Fibroblast of lung (primary cell): ENCODE measurements around the gene ALPP.

ENCODE experiments used
- EZH2 ChIP-seq: IDR thresholded peaks from 2 replicates; pipeline ENCODE4 v1.5.1; 2012; ENCODE audit warnings: low read length, control low read depth, mild to moderate bottlenecking; ENCODE audit errors: missing control alignments
- TF ChIP-seq, protein P1 (sequence below), 2 donors: IDR thresholded peaks in 1 of 2; conservative IDR thresholded peaks in 1 of 2; 1 replicate in 1 of 2; 2 replicates in 1 of 2; pipeline ENCODE4 v1.5.1; 2011 to 2012; ENCODE audit warnings: low read length in 2 of 2, control low read depth in 1 of 2, inconsistent platforms in 1 of 2, low read depth in 1 of 2, mild to moderate bottlenecking in 1 of 2

GRCh38 chr2:232412986-232413385 lies 34.4 kb downstream of the ALPP start:
- TF ChIP-seq, protein P1, sequence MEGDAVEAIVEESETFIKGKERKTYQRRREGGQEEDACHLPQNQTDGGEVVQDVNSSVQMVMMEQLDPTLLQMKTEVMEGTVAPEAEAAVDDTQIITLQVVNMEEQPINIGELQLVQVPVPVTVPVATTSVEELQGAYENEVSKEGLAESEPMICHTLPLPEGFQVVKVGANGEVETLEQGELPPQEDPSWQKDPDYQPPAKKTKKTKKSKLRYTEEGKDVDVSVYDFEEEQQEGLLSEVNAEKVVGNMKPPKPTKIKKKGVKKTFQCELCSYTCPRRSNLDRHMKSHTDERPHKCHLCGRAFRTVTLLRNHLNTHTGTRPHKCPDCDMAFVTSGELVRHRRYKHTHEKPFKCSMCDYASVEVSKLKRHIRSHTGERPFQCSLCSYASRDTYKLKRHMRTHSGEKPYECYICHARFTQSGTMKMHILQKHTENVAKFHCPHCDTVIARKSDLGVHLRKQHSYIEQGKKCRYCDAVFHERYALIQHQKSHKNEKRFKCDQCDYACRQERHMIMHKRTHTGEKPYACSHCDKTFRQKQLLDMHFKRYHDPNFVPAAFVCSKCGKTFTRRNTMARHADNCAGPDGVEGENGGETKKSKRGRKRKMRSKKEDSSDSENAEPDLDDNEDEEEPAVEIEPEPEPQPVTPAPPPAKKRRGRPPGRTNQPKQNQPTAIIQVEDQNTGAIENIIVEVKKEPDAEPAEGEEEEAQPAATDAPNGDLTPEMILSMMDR (conservative IDR thresholded peaks at IDR 0.05 in 1 of 2, IDR thresholded peaks at IDR 0.05 in 1 of 2; ENCODE audit: low read depth in 1 of 2, low read length in 2 of 2): no peak
- no peak for TF ChIP-seq EZH2
